Measurements from ENCODE around the gene PGM2L1.

DNA sequence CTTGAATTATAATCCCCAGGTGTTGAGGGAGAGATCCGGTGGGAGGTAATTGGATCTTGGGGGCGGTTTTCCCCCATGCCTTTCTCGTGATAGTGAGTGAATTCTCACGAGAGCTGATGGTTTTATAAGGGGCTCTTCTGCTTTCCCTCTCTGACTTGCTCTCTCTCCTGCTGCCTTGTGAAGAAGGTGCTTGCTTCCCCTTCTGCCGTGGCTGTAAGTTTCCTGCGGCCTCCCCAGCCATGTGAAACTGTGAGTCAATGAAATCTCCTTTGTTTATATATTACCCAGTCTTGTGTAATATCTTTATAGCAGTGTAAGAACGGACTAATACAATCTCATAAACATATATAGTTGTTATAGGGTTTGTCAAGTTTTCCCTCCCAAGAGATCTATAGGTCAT lies 36.3 kb upstream of the PGM2L1 start:
- TF ChIP-seq POLR2A (IDR thresholded peaks at IDR 0.05; ENCODE audit: low read depth, low read length), result no peak
- no peak for TF ChIP-seq TAF1 (IDR thresholded peaks at IDR 0.05; ENCODE audit: borderline replicate concordance, low read depth, low read length)
- no peak for TF ChIP-seq POLR2AphosphoS5 (IDR thresholded peaks at IDR 0.05; ENCODE audit: low read depth, low read length)

All from GM12892 (cell line).